Central memory CD4-positive, alpha-beta T cell (primary cell): ENCODE measurements around the gene SLAMF7.
"Not testable (repeated sequence)": the region's sequence is repeated elsewhere in the genome, so short reads cannot be mapped to it uniquely, and the experiment has no call there.

Source experiments
- DNase-seq: peaks from one replicate; pipeline ENCODE4 v3.0.0; 2022
- total RNA-seq, 3 experiments: gene quantifications; one replicate each; lab custom pipeline; 2026; lab: John Stamatoyannopoulos, UW

The SLAMF7 gene
- 0 to 14.4 (median 0.33) reads per million in 3 experiments for total RNA-seq

GRCh38 chr1:160739098-160739511 is at the start of gene SLAMF7:
Gene SLAMF7 (plus strand): TSS chr1:160739247. CDS start chr1:160739302, 55 bp downstream.
- no peak for DNase-seq

- DNase-seq, result not testable (repeated sequence)
Measured at GRCh38 chr1:160692390-160692789, 46.7 kb upstream of the SLAMF7 start.

GRCh38 chr1:160702100-160702499 is 36.9 kb upstream of the SLAMF7 start:
- no peak for DNase-seq

- no peak for DNase-seq
Measured at GRCh38 chr1:160704250-160704649, 34.8 kb upstream of the SLAMF7 start.

GRCh38 chr1:160705212-160705621 is 33.8 kb upstream of the SLAMF7 start:
- not testable (repeated sequence) for DNase-seq

- DNase-seq, result no peak
Measured at GRCh38 chr1:160705742-160706141, 33.3 kb upstream of the SLAMF7 start.

- no peak for DNase-seq
Measured at GRCh38 chr1:160706526-160707235, 32.4 kb upstream of the SLAMF7 start.

- peak; percentile 44 for DNase-seq
Measured at GRCh38 chr1:160707236-160708064, 31.6 kb upstream of the SLAMF7 start.

- DNase-seq, result peak; percentile 12
Measured at GRCh38 chr1:160708118-160708517, 30.9 kb upstream of the SLAMF7 start.

- peak; percentile 53 for DNase-seq
Measured at GRCh38 chr1:160708801-160709200, 30.2 kb upstream of the SLAMF7 start.

GRCh38 chr1:160709715-160710114 is 29.3 kb upstream of the SLAMF7 start:
- no peak for DNase-seq

- DNase-seq, result no peak
Measured at GRCh38 chr1:160710517-160711252, 28.4 kb upstream of the SLAMF7 start.

GRCh38 chr1:160711276-160711601 is 27.8 kb upstream of the SLAMF7 start:
- no peak for DNase-seq

- DNase-seq, result peak; percentile 80
Measured at GRCh38 chr1:160711602-160712311, 27.3 kb upstream of the SLAMF7 start, which contains the start of gene CD48. Gene CD48 (minus strand): TSS chr1:160711822. CDS start chr1:160711763, 59 bp downstream.

- peak; percentile 69 for DNase-seq
Measured at GRCh38 chr1:160712525-160713080, 26.4 kb upstream of the SLAMF7 start.

GRCh38 chr1:160713161-160713560 is 25.9 kb upstream of the SLAMF7 start:
- no peak for DNase-seq

GRCh38 chr1:160714034-160714648 is 24.9 kb upstream of the SLAMF7 start:
- not testable (repeated sequence) for DNase-seq

- no peak for DNase-seq
Measured at GRCh38 chr1:160716013-160716412, 23.0 kb upstream of the SLAMF7 start.

- DNase-seq, result no peak
Measured at GRCh38 chr1:160717306-160717705, 21.7 kb upstream of the SLAMF7 start.

GRCh38 chr1:160718210-160718609 is 20.8 kb upstream of the SLAMF7 start:
- no peak for DNase-seq

GRCh38 chr1:160720356-160721085 is 18.5 kb upstream of the SLAMF7 start:
- no peak for DNase-seq
